ENCODE results near the gene GRB10. TPM values are rescaled to one million over a fixed set of nuclear protein-coding genes. Genes with fewer than 3 reads are reported as not detected.

GRB10 gene
- total and polyA plus RNA-seq, 3 donors from 2014 or later = 54.0 to 81.9 (median 57.7) TPM

GRCh38 chr7:50812841-50813475 lies 30.3 kb upstream of the GRB10 start:
- no peaks in the 10 kb centered on the region for H3K27me3 ChIP-seq
- no peaks in the 10 kb centered on the region for H3K36me3 ChIP-seq (ENCODE audit: low read depth, missing control alignments)
- H3K4me1 ChIP-seq = no peaks in the 10 kb centered on the region
- WGBS, 2 donors = 43 to 55% methylated on average over 1 of the region's 1 CpG
- DNase-seq = peak; percentile 72
- no peaks in the 10 kb centered on the region for H3K9me3 ChIP-seq
- no peak overlapping the region for H3K27ac ChIP-seq
- intact Hi-C loops (cut with DNase I; ENCODE audit: low total_unique reads) = no loop called here
- H3K4me3 ChIP-seq = no peak overlapping the region
- TF ChIP-seq CTCF (IDR thresholded peaks at IDR 0.05) = no peak
- no peak for TF ChIP-seq POLR2A (IDR thresholded peaks at IDR 0.05)

DNA sequence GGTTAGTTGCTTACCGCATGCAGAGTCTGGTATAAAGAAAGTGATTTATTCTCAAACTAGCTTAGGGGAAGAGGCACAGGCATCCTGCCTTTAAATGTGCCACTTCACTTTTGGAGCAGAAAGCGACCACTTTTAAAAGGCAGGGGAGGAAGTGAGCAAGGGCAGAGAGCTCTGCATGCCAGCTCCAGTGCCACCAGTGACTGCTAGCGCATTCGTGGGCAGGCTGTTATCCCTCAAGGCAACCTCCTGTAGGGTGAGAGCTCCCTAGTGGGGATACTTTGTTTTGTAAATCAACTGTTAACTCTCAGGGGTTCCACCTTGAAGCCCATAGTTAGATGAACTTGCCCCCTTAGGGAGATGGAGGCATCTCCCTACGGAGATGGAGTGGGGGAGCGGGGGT lies 29.4 kb upstream of the GRB10 start:
- WGBS, 2 donors = 63 to 66% methylated on average over 6 of the region's 6 CpGs
- Histone ChIP-seq H3K36me3 (ENCODE audit: low read depth, missing control alignments) (no peaks in the 10 kb centered on the region), H3K4me3 (no peak overlapping the region), H3K4me1 (no peaks in the 10 kb centered on the region), H3K27me3 (no peaks in the 10 kb centered on the region), H3K27ac (no peak overlapping the region), H3K9me3 (no peaks in the 10 kb centered on the region)
- DNase-seq = no peak
- TF ChIP-seq POLR2A (IDR thresholded peaks at IDR 0.05) (no peak), CTCF (IDR thresholded peaks at IDR 0.05) (no peak)
- intact Hi-C loops (cut with DNase I; ENCODE audit: low total_unique reads) = no loop called here

DNA sequence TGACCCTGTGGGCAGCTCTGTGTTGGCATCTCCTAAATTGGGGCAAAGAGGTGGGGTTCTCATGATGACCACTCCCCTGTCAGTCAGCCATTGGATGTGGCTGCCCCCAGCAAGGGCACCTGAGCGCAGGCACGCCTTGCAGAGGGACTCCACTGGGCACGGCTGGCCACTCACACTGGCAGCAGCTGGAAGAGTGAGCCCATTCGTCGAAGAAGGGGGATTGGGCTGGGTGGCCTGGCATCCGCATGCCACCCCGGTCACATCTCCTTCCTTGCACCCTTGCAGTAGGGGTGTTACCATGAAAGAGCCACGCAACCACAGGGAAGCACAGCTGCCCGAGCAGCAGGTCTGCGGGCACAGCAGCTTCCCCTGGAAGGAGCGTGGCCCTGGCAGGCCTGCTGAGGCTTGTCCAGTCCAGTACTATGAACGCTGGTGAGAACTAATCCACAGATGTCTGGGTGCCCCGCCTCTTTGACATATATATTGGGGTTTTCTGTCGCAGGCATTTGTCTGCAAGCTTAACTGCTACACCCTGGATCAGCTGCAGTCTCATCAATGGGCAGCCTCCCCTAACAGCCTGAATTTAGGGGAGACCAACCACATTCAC lies 25.7 kb upstream of the GRB10 start:
- no peaks in the 10 kb centered on the region for H3K9me3 ChIP-seq
- H3K36me3 ChIP-seq (ENCODE audit: low read depth, missing control alignments) = no peaks in the 10 kb centered on the region
- no peaks in the 10 kb centered on the region for H3K4me1 ChIP-seq
- H3K4me3 ChIP-seq = no peak overlapping the region
- WGBS, 2 donors = 85 to 94% methylated on average over 7 to 14 of the region's 14 CpGs
- intact Hi-C loops (cut with DNase I; ENCODE audit: low total_unique reads) = no loop called here
- no peak for TF ChIP-seq CTCF (IDR thresholded peaks at IDR 0.05)
- no peak for TF ChIP-seq POLR2A (IDR thresholded peaks at IDR 0.05)
- DNase-seq = no peak
- no peak overlapping the region for H3K27ac ChIP-seq
- H3K27me3 ChIP-seq = no peaks in the 10 kb centered on the region

GRCh38 chr7:50807026-50807730 lies 24.5 kb upstream of the GRB10 start:
- Histone ChIP-seq H3K27ac (no peak overlapping the region), H3K36me3 (ENCODE audit: low read depth, missing control alignments) (no peaks in the 10 kb centered on the region), H3K27me3 (no peaks in the 10 kb centered on the region), H3K4me1 (no peaks in the 10 kb centered on the region), H3K4me3 (no peak overlapping the region), H3K9me3 (no peaks in the 10 kb centered on the region)
- no peak for DNase-seq
- intact Hi-C loops (cut with DNase I; ENCODE audit: low total_unique reads) = no loop called here
- WGBS, 2 donors = 83 to 88% methylated on average over 10 to 14 of the region's 14 CpGs
- TF ChIP-seq CTCF (IDR thresholded peaks at IDR 0.05) = no peak
- TF ChIP-seq POLR2A (IDR thresholded peaks at IDR 0.05) = no peak

Measured in testis (tissue), 3 donors.